Left renal cortex interstitium (tissue), 4 donors: ENCODE data around the gene SIAE. TPM values are rescaled to one million over a fixed set of nuclear protein-coding genes. Genes with fewer than 3 reads are reported as not detected.
A peak's percentile ranks its signal among the peaks of the same experiment; 100 is the strongest.

Experiments used
- DNase-seq, 4 donors: peaks; one replicate each; pipeline ENCODE4 v3.0.0-alpha.2; 2013; ENCODE audit warnings: low read depth in 4 of 4, low spot score in 2 of 4, missing footprints in 1 of 4
- polyA plus RNA-seq, 4 donors: library from polyadenylated mRNA; unstranded; fragments of 120-200 nt; gene quantifications; one replicate each; pipeline ENCODE4 v1.2.1, GENCODE V29; 2013; ENCODE audit not compliant: insufficient read length in 4 of 4

The SIAE gene, protein sequence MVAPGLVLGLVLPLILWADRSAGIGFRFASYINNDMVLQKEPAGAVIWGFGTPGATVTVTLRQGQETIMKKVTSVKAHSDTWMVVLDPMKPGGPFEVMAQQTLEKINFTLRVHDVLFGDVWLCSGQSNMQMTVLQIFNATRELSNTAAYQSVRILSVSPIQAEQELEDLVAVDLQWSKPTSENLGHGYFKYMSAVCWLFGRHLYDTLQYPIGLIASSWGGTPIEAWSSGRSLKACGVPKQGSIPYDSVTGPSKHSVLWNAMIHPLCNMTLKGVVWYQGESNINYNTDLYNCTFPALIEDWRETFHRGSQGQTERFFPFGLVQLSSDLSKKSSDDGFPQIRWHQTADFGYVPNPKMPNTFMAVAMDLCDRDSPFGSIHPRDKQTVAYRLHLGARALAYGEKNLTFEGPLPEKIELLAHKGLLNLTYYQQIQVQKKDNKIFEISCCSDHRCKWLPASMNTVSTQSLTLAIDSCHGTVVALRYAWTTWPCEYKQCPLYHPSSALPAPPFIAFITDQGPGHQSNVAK
- 10 to 100 TPM; 28.2 to 35.3 (median 32.1) TPM for polyA plus RNA-seq

- DNase-seq, result peak; percentile 83 to 92 (median 88)
Measured at GRCh38 chr11:124673333-124674167, at the start of gene SIAE, which contains the start of gene SPA17. Gene SIAE, minus strand, starts transcription at chr11:124673739. Its CDS starts 31 bp downstream, at chr11:124673708. Gene SPA17, plus strand, starts transcription at chr11:124673904. Its CDS starts 1,361 bp downstream, at chr11:124675265.

- DNase-seq, result no peak
Measured at GRCh38 chr11:124722176-124722575, 48.6 kb upstream of the SIAE start.

DNA sequence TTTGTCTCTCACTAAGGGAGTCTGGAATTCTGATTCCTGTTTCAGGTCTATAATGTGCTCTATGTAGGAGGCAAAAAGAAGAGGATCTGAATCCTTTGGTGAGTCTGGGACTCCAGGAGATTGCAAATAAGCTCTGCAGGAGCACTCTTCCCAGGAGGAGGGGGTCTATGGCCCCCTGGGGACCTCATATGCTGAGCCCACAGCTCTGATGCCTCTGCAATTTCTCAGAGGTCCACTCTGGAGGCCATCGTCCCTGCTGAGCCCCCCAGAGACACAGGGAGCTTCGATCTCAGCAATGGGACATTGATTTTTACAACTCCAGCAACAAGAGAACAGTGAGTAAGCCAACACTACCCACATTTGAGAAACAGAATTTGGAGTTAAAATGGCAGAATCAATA lies 46.0 kb upstream of the SIAE start:
- no peak for DNase-seq

DNA sequence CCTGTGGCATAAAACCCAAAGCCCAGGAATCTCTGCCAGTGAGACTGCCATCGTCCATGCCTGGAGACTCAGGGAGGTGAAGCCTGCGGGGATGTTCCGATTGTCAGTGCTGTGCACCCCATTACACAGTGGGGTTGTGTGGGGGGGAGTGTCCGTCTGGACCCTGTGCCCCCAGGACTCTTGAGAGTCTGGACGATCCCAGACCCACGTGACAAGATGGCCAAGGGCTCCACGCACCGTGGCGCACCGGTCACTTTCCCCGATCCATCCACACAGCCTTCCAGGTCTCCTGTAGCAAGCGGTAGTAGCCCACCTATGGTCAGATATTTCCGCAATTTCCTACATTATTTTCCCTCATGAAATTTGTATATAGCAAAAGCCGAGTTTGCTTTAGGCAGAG lies 45.3 kb upstream of the SIAE start:
- no peak for DNase-seq

- DNase-seq, result no peak
Measured at GRCh38 chr11:124717786-124718651, 44.5 kb upstream of the SIAE start.

DNA sequence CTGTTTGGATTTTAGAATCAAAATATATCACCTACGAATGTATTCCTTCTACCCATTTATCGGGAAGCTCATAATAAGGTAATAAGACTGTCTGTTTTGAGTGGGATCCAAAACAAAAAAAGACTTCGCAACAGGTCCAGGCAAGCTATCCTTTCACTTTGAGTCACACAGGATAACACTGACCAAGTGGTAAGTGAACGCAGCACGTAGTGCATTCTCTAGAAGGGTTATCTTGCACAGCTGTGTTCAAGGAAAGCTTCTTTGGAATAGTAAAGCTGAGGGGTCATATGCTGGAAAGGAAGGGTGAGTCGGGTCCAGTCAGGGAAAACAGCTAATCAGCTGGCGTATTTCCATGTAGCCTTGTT lies 43.9 kb upstream of the SIAE start:
- no peak for DNase-seq

- no peak for DNase-seq
Measured at GRCh38 chr11:124716591-124716990, 43.1 kb upstream of the SIAE start.

DNA sequence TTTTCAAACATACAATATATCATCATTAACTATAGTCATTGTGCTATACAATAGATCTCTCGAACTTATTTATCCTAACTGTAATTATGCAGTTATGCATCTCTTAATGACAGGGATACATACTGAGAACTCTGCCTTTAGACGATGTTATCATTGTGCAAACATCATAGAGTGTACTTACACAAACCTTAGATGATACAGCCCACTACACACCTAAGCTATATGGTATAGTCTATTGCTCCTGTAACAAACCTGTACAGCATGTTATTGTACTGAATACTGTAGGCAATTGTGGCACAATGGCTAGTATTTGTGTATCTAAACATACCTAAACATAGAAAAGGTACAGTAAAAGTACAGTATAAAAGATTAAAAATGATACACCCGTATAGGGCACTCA lies 38.9 kb upstream of the SIAE start:
- no peak for DNase-seq

GRCh38 chr11:124707829-124708228 lies 34.3 kb upstream of the SIAE start:
- DNase-seq, result no peak

GRCh38 chr11:124700028-124700427 lies 26.5 kb upstream of the SIAE start:
- DNase-seq, result no peak

DNA sequence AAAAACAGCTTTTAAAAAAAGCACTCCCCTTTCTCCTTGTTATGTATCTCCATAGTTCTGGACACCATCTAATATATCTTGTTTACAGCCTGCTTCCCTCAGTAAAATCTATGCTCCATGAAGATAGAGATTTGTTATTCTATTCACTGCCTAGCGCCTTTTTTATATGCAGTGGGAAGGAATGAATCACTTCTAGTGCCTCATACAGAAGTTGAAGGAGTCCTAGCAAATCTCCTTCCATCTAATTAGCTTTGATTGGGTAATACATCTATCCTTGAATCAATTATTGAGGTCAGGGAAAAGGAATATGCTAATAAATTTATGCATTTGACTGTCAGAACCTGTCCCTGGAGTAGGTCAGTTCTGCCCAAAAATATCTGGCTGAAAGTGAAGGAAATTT lies 26.0 kb upstream of the SIAE start:
- DNase-seq, result no peak

- no peak for DNase-seq
Measured at GRCh38 chr11:124693142-124693541, 19.6 kb upstream of the SIAE start.

GRCh38 chr11:124682443-124682842 lies 8.9 kb upstream of the SIAE start:
- DNase-seq, result no peak

- no peak for DNase-seq
Measured at GRCh38 chr11:124681421-124681820, 7.9 kb upstream of the SIAE start.

DNA sequence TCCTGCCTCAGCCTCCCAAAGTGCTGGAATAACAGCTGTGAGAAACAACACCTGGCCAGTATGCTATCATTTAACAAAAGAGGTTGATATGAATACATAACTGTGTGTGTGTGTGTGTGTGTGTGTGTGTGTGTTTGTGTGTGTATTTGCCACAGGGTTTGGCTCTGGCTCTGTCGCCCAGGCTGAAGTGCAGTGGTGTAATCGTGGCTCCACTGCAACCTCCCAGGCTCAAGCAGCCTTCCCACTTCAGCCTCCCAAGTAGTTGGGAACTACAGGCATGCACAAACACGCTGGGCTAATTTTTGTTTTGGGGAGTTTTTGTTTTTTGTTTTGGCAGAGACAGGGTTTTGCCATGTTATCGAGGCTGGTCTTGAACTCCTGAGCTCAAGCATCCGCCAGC lies 4.9 kb upstream of the SIAE start:
- DNase-seq, result no peak

DNA sequence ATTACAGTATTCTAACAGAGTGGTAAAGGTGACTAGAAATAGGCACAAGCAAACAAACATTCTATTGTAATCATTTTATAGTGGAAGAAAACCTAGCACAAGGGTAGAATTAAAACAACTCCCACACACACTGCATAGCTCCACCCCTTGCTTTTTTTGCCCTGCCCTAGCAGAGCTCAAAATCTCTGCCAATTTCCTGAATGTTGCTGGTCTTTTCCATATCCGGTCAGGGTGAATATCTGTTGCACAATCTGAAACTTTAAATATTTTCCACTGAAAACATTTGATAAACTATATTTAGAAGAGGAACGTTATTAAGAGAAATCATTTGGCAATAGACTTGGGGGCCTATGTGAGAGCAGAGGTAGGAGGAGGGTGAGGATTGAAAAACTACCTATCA lies 2.8 kb upstream of the SIAE start:
- DNase-seq, result no peak

GRCh38 chr11:124674571-124674970 lies 1.0 kb upstream of the SIAE start:
- no peak for DNase-seq

GRCh38 chr11:124674168-124674517 lies 604 bp upstream of the SIAE start:
- DNase-seq, result no peak

DNA sequence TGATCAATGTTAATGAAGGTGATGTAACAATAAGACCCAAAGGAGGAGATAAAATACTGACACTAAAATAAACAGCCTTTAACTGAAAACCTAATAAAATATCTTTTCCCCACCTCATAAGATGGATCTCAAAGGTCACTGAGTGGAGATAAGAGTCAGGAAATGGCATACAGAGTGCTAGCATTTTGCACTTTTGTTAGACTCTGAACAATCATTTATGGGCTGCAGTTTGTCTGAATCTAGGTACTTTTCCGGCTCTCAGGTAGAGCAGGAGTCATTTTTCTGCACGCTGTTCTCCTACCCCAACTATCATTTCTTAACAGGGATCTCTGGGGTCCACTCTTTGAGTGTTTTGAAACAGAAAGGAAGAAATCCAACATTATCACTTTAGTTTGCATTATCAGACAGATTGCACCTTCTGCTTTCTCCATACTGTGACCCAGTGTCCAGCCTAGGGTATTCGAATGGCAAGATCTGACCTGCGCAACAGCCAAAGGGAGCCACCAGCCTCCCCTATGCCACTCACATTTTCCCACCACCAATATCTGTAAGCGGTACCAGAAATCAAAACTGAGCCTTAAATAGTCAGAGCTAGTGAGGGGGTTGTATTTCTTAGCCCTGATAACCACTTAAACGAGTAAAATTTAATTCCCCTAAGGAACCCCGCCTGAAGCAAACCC lies 863 bp downstream of the SIAE start:
- DNase-seq, result no peak

DNA sequence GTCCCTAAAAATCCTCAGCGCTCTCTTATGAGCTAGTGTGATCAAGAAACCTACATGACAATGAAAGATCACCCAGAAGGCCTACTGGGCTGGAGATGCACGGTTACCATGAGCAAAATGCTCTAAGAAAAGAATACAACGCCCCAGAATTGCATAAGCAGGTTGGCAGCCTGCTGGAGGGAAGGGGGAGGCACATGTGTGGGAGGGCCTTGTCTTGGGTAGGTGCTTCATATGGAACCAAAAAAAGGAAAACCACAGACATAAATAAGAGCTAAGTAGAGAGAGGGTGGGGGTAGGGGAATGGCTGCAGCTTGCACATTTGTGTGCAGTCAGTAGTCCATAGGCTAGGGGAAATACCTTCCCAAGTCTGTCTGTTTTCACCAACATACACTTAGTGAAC lies 2.8 kb downstream of the SIAE start:
- no peak for DNase-seq
